NOMO-1 treated with DMSO at 0.1 percent for 48 hours (cell line): ENCODE data around the gene TXN2.
"Not testable (repeated sequence)": the region's sequence is repeated elsewhere in the genome, so short reads cannot be mapped to it uniquely, and the experiment has no call there.

Source experiments
- DNase-seq: peaks from one replicate; lab custom pipeline; 2025; ENCODE audit not compliant: unreplicated experiment; lab: John Stamatoyannopoulos, UW

The TXN2 gene

DNA sequence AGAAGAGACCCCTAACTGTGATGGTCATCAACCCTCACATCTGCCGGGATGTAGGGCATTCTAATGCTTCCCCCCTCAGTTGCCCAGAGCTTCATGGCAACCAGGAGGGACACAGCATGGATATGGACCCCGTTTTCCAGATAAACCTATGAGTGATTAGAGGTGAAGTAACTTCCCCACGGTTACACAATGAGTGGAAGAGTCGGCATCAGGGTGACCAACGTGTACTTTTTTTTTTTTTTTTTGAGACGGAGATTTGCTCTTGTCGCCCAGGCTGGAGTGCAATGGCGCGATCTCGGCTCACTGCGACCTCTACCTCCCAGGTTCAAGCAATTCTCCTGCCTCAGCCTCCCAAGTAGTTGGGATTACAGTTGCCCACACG, 25.0 kb downstream of the TXN2 start:
- DNase-seq = peak; percentile 43

DNA sequence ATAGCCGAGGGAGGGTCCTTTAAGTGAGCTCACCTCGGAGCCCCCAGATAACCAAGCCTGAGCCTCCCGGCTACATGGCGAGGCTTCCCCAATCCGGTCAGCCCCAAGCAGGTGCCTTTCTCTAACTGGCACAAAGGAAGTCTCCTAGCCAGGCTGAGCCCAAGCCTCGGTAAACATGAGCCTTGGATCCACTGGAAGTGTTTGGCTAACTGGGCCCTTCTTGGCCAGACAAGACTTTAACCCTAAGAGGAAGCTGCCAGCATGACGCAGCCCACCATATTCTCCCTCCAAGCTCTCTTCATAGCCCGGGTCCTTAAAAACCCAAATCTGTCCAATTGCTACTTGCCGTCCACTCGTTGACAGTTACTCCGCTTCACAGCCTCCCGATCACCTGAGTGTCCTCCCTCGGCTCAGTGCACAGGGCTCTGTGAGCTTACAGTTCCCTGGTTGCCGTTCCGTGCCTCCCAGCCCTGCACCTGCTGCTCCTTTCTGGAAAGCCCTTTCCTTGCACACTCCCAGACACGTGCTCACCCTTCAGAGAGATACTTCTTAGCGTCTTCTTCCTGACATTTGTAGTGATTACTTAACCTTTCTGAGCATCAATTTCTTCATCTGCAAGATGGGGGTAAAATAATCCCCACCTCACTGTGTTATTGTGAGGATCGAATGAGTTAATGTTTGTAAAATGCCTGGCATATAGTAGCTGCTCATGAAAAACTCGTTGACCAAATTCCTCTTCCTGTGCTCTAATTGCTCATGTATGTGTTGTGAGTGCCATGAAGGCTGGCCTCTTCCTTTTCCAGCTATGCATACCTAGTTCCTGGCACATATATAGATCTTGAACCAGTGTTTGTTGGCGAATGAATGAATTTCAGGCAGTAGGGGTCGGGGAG, 25.6 kb downstream of the TXN2 start:
- no peak for DNase-seq

DNA sequence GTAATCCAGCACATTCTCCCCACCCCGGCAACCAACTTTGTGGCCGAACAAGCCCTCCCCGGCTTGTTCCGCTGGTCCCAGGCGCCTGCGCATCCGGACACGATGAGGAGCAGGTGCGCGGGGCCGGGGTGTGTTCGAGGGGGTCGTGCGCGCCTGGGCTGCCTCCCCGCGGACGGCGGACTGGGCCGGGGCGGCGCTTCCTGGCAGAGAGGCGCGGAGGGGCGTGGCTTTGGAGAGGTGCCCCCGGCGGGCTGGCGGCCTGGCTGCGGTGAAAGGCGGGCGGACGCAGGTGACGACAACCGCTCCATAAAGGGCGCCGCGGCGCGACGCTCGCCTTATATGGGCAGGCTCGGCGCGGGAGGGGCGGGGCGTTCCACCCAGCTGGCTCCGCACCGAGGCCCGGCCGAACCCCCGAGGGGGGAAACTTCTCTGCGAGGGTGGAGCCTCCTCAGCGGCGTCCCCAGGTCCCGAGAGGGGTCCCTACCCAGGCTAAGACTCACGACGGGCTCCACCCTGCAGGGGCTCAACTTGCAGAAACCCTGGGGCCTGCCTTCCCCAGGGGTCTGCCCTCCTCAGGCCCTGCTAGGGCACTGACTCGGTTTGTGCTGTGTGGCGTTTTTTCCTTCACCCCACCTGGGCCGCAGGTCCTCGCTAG, 26.4 kb downstream of the TXN2 start:
- peak; percentile 96 for DNase-seq

DNA sequence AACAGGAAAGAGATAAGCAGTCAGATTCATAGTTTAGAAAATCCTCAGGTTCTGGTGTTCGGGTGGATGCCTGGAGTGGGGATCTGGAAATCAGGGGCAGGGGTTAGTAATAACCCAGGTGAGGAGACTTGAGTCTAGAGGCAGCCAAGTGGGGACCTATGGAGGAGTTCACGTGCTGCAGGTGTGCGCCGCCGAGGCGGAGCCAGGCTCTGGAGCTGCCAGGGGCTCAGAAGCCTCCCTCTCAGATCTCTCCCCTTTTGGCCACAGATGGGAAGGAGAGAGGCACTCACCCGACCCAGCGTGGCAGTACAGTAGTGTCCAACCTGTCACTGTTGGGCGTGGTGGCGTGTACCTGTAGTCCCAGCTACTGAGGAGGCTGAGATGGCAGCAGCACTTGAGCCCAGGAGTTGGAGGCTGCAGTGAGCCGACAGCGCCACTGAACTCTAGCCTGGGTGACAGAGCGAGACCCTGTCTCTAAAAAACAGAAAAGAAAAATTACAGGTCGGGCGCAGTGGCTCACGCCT, 27.5 kb downstream of the TXN2 start:
- no peak for DNase-seq

DNA sequence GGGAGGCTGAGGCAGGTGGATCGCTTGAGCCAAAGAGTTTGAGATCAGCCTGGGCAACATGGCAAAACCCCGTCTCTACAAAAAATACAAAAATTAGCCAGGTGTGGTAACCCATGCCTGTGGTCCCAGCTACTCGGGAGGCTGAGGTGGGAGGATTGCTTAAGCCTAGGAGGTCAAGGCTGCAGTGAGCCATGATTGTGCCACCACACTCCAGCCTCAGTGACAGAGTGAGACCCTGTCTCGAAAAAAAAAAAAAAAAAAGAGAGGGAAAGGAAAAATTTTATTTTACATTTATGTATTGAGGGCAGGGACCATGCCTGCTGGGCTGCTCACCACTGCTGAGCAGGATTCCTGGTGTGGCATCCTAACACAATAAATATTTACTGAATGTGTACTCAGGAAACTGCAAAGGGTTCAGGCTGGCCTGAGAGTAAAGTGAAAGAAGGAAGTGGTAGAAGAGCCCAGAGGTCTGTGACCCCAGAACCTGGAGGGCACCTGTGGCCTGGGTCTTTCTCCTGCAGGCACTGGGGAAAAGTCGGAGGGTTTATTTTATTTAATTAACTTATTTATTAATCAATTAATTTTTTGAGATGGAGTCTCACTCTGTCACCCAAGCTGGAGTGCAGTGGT, 28.3 kb downstream of the TXN2 start:
- DNase-seq = peak; percentile 25

DNA sequence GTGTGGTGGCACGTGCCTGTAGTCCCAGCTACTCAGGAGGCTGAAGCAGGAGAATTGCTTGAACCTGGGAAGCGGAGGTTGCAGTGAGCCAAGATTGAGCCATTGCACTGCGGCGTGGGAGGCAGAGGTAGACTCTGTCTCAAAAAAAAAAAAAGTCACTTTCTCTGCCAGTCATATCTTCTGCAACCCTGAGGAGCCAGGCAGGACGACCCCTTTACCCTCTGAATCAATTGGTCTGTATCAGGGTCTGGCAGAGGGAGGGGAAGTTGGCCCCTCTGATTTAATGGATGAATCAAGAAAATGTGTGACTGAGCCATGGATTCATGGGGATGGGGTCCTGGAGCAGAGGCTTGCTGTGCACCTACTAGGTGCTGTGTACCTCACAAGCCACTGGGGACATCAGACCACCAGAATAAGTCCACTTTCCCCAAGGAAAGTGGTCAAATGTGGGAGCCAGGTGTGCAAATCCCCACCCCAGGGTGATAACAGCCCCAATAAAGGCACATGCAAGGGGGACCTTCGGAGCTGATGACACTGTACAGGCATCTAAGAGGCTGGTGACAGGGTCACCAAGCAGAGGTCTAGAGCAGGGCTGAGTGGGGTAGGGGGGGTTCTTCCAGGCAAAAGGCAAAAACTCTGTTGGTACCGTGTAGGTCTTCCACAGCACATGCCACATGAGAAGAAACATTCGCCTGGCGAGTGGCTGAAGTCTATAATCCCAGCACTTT, 29.0 kb downstream of the TXN2 start:
- DNase-seq = no peak

DNA sequence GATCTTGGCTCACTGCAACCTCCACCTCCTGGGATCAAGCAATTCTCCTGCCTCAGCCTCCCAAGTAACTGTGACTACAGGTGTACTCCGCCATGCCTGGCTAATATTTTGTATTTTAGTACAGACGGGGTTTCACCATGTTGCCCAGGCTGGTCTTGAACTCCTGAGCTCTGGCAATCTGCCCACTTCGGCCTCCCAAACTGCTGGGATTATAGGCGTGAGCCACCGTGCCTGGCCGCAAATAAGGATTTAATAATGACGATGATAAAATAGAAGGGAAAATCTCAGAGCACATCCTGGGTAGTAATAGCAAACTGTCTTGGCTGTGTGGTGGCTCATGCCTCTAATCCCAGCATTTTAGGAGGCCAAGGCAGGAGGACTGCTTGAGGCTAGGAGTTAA, 30.5 kb downstream of the TXN2 start:
- not testable (repeated sequence) for DNase-seq

DNA sequence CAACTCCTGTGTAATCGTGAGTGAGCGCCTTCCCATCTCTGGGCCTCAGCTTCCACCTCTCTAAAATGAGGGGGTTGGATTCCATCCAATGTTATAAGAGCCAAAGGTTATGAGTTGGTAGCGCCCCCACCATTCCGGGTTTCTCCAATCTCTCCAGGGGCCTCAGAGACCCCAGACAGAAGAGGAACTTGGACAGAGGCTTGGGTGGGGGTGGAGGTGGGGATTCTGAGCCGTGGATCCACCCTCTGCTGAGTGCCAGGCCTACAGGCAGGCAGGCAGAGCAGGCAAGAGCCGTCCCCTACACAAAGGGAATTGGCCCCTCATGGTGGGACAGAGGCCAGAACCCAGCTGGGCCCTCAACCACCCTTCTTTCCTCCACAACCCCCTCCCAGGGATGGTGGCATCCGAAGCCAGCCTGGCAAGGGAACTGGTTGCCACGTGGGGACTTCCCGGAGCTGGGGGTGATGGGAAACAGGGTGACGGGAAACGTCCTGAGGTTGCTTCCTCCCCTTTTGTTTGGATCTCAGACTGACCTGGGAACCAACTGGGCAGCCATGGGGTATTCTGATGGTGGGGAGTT, 31.8 kb downstream of the TXN2 start:
- DNase-seq = no peak

DNA sequence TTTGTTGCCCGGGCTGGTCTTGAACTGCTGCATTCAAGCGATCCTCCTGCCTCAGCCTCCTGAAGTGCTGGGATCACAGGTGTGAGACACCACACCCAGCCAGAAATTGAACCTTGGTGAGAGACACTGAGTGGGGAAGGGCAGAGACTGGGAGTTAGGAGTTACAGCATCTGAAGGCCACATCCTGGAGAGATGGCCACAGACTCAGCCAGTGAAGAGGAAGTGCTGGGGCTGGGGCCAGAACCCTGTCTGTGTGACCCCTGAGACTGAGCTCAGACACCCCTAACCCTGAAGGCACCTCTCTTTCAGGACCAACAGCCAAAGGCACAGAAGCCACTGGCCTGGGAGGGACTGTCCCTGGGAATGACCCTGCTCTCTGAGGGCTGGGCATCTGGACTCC, 33.8 kb downstream of the TXN2 start:
- DNase-seq = peak; percentile 61

DNA sequence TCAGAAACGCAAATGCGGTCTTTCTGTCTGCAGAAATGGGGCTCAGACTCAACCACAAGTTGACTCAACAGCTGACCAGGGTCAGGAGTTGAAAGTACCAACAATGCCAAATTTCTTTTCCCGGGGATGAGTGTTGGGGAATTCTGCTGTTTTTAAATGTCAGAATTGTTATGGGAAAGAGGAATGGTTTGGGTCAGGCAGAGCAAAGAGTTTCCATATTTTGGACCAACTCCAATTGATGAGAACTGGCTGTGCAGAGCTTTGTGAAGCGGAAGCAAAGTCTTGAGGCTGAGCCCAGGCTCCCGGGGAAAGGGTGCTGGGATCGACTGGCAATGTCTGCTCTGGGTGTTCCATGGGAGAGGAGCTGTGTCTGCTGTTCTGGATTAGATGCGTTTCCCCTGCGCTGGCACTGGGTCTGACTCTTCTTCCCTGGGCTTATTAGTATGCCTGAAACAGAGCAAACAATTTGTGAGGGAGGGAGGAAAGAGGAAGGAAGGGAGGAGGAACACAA, 36.2 kb downstream of the TXN2 start:
- DNase-seq = peak; percentile 29

DNA sequence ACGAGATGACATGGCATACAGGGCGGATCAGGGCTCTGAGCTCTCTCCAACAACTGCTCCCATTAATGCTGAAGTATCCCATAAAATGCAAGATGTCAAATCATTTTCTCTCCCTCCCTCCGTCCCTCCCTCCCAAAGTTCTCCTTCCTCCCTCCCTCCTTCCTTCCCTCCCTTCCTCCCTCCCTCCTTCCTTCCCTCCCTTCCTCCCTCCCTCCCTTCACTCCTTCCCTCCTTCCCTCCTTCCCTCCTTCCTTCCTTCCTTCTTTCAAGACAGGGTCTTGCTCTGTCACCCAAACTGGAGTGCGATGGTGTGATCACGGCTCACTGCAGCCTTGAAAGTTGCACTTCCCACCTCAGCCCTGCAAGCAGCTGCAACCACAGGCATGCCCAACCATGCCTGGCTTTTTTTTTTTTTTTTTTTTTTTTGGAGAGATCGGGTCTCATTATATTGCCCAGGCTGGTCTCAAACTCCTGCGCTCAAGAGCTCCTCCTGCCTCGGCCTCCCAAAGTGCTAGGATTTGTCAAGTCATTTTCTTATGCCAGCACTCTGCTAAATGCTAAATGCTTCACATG, 38.2 kb downstream of the TXN2 start:
- DNase-seq = no peak

DNA sequence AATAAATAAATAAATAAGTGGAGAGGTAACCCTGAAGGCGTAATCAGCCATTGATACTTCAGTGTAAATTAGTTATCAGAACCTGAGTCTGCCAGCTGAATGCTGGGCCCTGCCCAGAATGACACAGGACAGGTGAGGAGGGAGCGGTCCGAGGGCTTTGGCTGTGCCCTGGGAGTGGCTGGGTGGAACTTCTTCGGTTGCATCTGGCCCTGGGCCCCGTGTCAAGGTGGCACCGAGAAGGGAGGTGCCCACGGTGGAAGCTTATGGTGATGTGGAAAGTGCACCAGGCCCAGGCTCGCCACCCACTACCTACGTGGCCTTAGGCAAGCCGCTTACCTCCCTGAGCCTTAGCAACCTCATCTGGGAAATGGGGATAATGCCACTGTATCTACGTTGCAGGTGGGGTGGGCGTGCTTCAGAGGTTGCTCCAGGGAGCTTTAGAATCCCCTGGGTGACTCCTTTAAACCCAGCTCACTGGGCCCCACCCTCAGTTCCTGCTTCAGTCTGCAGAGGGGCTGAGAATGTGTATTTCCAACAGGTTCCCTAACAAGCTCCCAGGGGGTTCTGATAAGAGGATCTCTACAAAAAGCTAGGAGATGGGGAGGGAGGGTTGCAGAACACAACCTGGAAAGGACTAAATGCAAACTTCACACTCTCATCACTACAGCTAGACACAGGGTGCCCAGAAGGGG, 38.8 kb downstream of the TXN2 start:
- DNase-seq = no peak

DNA sequence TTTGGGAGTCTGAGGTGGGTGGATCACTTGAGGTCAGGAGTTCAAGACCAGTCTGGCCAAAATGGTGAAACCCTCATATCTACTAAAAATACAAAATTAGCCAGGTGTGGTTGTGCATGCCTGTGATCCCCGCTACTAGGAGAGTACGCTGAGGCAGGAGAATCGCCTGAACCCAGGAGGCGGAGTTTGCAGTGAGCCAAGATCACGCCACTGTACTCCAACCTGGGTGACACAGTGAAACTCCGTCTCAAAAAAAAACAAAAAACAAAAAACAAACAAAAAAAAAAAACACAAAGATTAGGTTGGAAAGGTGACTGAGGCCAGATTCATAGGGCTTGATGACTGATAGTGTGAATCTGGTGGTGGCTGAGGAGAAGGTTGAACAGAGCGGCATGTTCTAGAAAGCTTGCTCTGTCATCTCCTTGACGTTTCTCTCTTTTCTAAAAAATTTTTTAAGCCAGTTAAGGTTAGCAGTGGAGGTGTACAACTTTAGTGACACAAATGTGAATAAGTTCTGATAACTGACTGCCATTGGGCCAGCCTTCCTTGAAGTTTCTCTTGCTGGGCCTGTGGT, 40.9 kb downstream of the TXN2 start:
- DNase-seq = no peak

DNA sequence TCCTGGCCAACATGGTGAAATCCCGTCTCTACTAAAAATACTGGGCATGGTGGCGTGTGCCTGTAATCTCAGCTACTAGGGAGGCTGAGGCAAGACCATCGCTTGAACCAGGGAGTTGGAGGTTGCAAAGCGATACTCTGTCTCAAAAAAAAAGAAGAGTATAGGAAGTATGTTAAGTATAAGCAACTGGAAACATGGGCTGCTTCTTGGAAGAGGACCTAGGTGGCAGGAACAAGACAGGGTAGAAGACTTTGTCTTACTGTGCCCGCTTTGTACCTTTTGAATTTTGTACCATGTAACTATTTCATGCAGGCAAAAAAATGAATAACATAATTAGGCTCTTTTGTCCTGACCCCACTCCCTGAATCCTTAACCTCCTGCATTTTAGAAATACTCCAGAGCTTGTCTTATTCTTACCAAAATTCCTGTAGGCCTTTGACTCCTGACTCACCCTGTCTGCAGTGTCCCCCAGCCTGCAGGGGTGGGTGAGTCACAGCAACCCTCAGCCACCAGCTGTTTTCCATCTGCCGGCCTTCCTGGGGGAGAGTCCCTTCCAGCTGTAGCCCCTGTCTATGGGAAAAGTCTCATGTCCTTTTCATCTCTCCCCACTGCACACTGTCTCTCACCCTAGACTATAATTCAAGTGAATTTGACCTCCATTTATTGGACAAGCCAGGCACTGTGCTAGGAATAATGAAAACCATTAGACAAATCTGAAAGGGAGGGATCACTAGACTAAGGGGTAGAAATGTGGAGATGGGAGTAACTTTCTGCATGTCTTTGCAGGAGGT, 41.8 kb downstream of the TXN2 start:
- no peak for DNase-seq

DNA sequence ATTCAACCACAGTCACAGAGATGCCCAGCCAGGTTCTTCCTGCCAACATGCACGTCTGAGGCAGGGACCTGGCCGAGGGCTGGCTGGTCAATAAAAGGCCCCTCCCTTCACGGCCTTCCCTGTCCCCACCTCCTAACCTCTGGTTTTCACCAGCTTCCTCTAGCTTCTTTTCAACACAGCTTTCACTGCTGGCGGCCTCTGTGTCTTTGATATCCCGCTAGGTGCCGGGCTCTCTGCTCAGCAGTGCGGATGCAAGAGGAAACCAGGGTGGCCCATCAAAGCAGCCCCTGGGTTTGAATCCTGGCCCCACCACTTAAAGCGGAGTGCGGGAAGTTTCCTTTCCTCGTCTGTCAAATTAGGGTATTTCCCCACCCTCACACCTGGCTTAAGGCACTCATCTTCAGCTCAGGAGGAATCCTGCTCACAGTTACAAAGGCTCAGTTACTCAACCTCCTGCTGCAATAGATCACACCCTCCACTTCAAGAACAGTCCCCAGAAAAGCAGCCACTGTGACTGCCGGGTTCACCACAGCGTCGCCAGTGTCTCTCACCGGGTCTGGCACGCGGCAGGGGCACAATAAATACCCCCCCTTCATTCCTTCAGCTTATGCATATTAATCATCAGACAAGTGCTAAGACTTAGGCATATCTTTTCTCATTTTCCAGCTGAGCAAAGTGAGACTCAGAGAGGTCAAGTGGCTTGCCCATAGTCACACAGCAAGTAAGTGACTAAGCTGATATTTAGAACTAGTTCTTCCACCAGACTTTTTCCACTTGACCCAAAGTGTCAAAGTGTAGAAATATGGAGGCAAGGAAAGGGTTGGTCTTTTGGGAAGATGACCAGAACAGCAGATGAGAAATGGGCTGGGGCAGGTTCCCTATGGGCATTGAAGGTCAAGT, 45.7 kb downstream of the TXN2 start:
- peak; percentile 75 for DNase-seq

DNA sequence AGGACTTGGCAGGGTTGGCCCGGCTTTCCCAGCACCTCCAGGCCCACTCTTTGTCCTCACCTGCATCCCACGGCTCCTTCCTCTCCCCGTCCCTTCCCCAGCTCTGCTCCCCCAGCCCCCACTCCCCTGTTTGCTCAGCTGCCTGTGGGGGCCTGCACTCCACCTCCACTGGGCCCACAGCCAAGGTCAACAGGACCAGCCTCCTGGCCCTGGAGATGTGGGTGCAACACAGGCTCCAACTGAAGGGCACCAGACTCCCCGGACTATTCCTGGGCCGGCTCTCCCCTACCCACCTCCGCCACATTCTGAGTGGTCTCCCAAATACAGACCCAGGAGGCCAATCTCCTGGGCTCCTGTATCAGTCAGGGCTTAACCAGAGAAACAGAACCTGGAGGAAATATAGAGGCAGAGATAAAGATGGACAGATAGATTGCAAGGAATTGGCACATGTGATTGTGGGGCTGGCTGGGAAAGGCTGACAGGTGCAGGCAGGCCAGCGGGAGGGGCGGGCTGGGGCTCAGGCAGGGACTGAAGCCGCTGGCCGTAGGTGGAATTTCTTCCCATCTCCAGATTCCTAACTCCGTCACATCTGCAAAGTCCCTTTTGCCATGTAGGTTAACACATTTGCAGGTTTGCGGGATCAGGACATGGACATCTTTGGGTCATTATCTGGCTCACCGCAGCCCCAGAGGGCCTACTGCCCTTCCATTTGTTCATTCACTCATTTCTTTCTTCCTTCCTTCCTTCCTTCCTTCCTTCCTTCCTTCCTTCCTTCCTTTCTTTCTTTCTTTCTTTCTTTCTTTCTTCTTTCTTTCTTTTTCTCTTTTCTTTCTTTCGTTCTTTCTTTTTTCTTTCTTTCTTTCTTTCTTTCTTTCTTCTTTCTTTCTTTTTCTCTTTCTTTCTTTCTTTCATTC, 47.9 kb downstream of the TXN2 start:
- no peak for DNase-seq
